HG02840 (cell line): Measurements from ENCODE around the gene LRP8.

Source experiments
- ATAC-seq: cut with Tn5 transposase; IDR thresholded peaks from one replicate; pipeline ENCODE4 v1.9.1; 2021; ENCODE audit warnings: mild to moderate bottlenecking, moderate library complexity, moderate number of reproducible peaks; ENCODE audit not compliant: unreplicated experiment, low FRiP score

LRP8 gene

GRCh38 chr1:53195246-53196016 is 132.4 kb downstream of the LRP8 start:
- no peak for ATAC-seq
